ENCODE data around the gene ZNF169. TPM values are rescaled to one million over a fixed set of nuclear protein-coding genes. Genes with fewer than 3 reads are reported as not detected.

ZNF169 gene
- total RNA-seq, 1 experiment from 2014 or later = 5.0 TPM

Other genes with a start within 250 kb of the ZNF169 start
- 8.9 to 9.5 TPM (median 9.2 TPM) in 3 replicates for gene PTPDC1, start 174.8 kb upstream of the ZNF169 start, total RNA-seq (2021)
- gene NUTM2F, start 69.3 kb downstream of the ZNF169 start, total RNA-seq (2021) = 0.15 to 0.55 TPM in 2 of 3 replicates, not detected in the other

Measured in WTC11 (cell line).